ENCODE measurements around the gene CREB3L1.
A peak's percentile ranks its signal among the peaks of the same experiment; 100 is the strongest.

CREB3L1 gene

GRCh38 chr11:46370253-46370652, 92.8 kb downstream of the CREB3L1 start:
- DNase-seq: no peak
- peak overlapping the region; percentile 30; the same call in 1 of the 2 replicates for H3K27ac ChIP-seq
- H3K9me3 ChIP-seq (ENCODE audit: severe bottlenecking): no peaks in the 10 kb centered on the region
- TF ChIP-seq CTCF (IDR thresholded peaks at IDR 0.05; ENCODE audit: low read depth, low read length): no peak
- H3K4me3 ChIP-seq (ENCODE audit: low read depth, low read length): no peak overlapping the region
- H3K27me3 ChIP-seq (ENCODE audit: insufficient read depth, low read depth, severe bottlenecking): no peaks in the 10 kb centered on the region
- H3K36me3 ChIP-seq: peaks cover 55% of the 10 kb centered on the region
